K562 (cell line): ENCODE results near the gene ALG8. TPM values are rescaled to one million over a fixed set of nuclear protein-coding genes. Genes with fewer than 3 reads are reported as not detected.

ENCODE experiments used
- E2F6 ChIP-seq, 2 experiments: IDR thresholded peaks; 2 replicates each; pipeline ENCODE4 v1.6.1; 2011; ENCODE audit warnings: borderline replicate concordance in 1 of 2, control low read depth in 1 of 2, low read depth in 1 of 2, low read length in 1 of 2, mild to moderate bottlenecking in 1 of 2, mixed read lengths in 1 of 2, moderate library complexity in 1 of 2; ENCODE audit not compliant: insufficient read depth in 1 of 2, insufficient read length in 1 of 2, poor library complexity in 1 of 2, severe bottlenecking in 1 of 2; ENCODE audit errors: extremely low read depth in 1 of 2
- ELF1 ChIP-seq: fragments of 200-800 bp; sonication (Bioruptor generic); IDR thresholded peaks from 2 replicates; pipeline ENCODE4 v1.6.1; 2016; ENCODE audit warnings: missing genetic modification characterization, missing compliant biosample characterization
- GABPA ChIP-seq: fragments of 200-800 bp; sonication (Bioruptor generic); conservative IDR thresholded peaks from 2 replicates; pipeline ENCODE4 v1.6.1; 2016; ENCODE audit warnings: low read depth, missing genetic modification characterization, missing compliant biosample characterization
- HMG20A ChIP-seq: fragments of 450-650 bp; formaldehyde crosslinking; conservative IDR thresholded peaks from 2 replicates; pipeline ENCODE4 v1.4.0; 2020; ENCODE audit warnings: mild to moderate bottlenecking, mixed read lengths
- MGA ChIP-seq: fragments of 450-650 bp; IDR thresholded peaks from 2 replicates; pipeline ENCODE4 v1.6.1; 2016; ENCODE audit warnings: mild to moderate bottlenecking, moderate library complexity
- NR2C2 ChIP-seq, 2 experiments: fragments of 200-800 bp in 1 of 2; sonication (Bioruptor generic) in 1 of 2; sonication (generic) in 1 of 2; formaldehyde crosslinking in 1 of 2; IDR thresholded peaks; 2 replicates each; pipeline versions ENCODE4 v1.6.1 to v1.8.0; 2016 to 2022; ENCODE audit warnings: mild to moderate bottlenecking in 1 of 2, missing compliant biosample characterization in 1 of 2, missing genetic modification characterization in 1 of 2, missing genetic modification reagents in 1 of 2
- TAF9B ChIP-seq: fragments of 450-650 bp; IDR thresholded peaks from 2 replicates; pipeline ENCODE4 v1.6.1; 2018; ENCODE audit warnings: mild to moderate bottlenecking; ENCODE audit not compliant: partially characterized antibody
- TCF3 ChIP-seq: sonication (generic); formaldehyde crosslinking; IDR thresholded peaks from 2 replicates; pipeline ENCODE4 v1.4.0; 2020; ENCODE audit warnings: mild to moderate bottlenecking, missing genetic modification reagents
- TEAD1 ChIP-seq, 2 experiments: fragments of 450-650 bp in 1 of 2; sonication (generic) in 1 of 2; formaldehyde crosslinking; IDR thresholded peaks; 2 replicates each; pipeline versions ENCODE4 v1.4.0 to v1.8.0; 2020 to 2022; ENCODE audit warnings: mild to moderate bottlenecking in 2 of 2, missing genetic modification reagents in 1 of 2
- TRIM24 ChIP-seq, 2 experiments: fragments of 450-650 bp; IDR thresholded peaks; 2 replicates each; pipeline ENCODE4 v1.6.1; 2016
- ZEB2 ChIP-seq: fragments of 450-650 bp; IDR thresholded peaks from 2 replicates; pipeline ENCODE4 v1.6.1; 2016
- ZFP1 ChIP-seq: fragments of 450-650 bp; formaldehyde crosslinking; IDR thresholded peaks from 2 replicates; pipeline ENCODE4 v1.4.0; 2020; ENCODE audit warnings: mild to moderate bottlenecking, mixed read lengths
- ZNF134 ChIP-seq: fragments of 250-450 bp; sonication (Bioruptor Pico); conservative IDR thresholded peaks from 2 replicates; pipeline ENCODE4 v1.4.0; 2020
- ZNF766 ChIP-seq: fragments of 200-800 bp; sonication (Bioruptor generic); conservative IDR thresholded peaks from 2 replicates; pipeline ENCODE4 v1.6.1; 2016; ENCODE audit warnings: missing genetic modification characterization, missing compliant biosample characterization
- polyA plus RNA-seq, 8 experiments: library from polyadenylated mRNA; depleted of rRNA in 4 of 8; stranded (reverse) in 5 of 8; unstranded in 3 of 8; fragments of >200 nt; fragmentation: Nextera tagmentation in 2 of 8; fragmentation: Illumina TruSeq in 1 of 8; extraction: Ambion mirVana in 2 of 8; extraction: Trizol in 1 of 8; gene quantifications; 2 replicates each; pipeline versions ENCODE4 v1.2.1 to v1.2.3, GENCODE V29; 2011 to 2014; ENCODE audit warnings: inconsistent platforms in 1 of 8, missing spikeins in 1 of 8
- total RNA-seq, 7 experiments: library from RNA; depleted of rRNA in 6 of 7; stranded (reverse); fragments of >200 nt in 6 of 7; fragmentation: Illumina TruSeq in 2 of 7; extraction: Trizol in 2 of 7; gene quantifications; 2 replicates each; pipeline versions ENCODE4 v1.2.1 to v1.2.3, GENCODE V29; 2011 to 2021; ENCODE audit warnings: low replicate concordance in 1 of 7

ALG8 gene
- total and polyA plus RNA-seq, 9 of the 15 experiments (the other 6 are each of a cell fraction or from before 2014, with no cell fraction given) = 59.3 to 189 (median 106) TPM

- TF ChIP-seq E2F6 (IDR thresholded peaks at IDR 0.05; ENCODE audit: borderline replicate concordance in 1 of 2, extremely low read depth in 1 of 2, insufficient read depth in 1 of 2, insufficient read length in 1 of 2, low read depth in 1 of 2, low read length in 1 of 2, poor library complexity in 1 of 2, severe bottlenecking in 1 of 2) (peak in 1 of 2 experiments; percentile 33), ZNF134 (CRISPR knock-in tag) (peak; percentile 24; the same call in 1 of the 2 replicates), ZEB2 (peak; percentile 87), HMG20A (CRISPR knock-in tag) (no peak), TAF9B (peak; percentile 54), NR2C2 (CRISPR knock-in tag; IDR thresholded peaks at IDR 0.05) (no peak), NR2C2 (tag; IDR thresholded peaks at IDR 0.05) (peak; percentile 43; the same call in 1 of the 2 replicates), GABPA (0 out of 2 replicates have a peak, but pooled peaks have one; percentile 30), MGA (peak; percentile 50; the same call in 1 of the 2 replicates), TEAD1 (CRISPR knock-in tag; IDR thresholded peaks at IDR 0.05) (peak; percentile 73 to 85; a peak in 3 of 4 replicates), TCF3 (peak; percentile 50), TRIM24 (IDR thresholded peaks at IDR 0.05) (0 out of 4 replicates have a peak, but pooled peaks have one; percentile 6 to 12), ZNF766 (CRISPR knock-in tag) (peak; percentile 55), ZFP1 (CRISPR knock-in tag) (no peak), ELF1 (tag) (peak; percentile 76)
Observed at GRCh38 chr11:78080818-78081495, 58.5 kb downstream of the ALG8 start (continued).
